ENCODE results near the gene KDELR3. TPM values are rescaled to one million over a fixed set of nuclear protein-coding genes. Genes with fewer than 3 reads are reported as not detected.

KDELR3 gene
- polyA plus RNA-seq, 1 experiment = 150 TPM

DNA sequence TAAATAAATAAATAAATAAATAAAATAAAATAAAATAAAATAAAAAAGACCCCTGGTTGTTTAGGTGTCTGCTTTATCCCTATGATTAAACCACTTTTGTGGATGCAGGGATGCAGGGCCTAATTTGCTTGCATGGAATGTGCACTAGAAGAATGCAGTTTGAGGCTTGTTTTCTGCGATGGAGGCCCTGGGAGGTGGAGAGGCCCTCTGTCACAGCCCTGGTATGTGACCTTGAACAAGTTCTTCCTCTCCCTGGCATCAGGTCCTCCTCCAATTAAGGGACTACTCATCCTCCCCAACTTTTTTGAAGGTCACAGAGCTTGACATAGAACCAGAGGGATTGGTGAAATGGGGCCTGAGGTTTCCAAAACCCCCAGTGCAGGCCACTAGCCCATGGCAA is 35.6 kb upstream of the KDELR3 start:
- TF ChIP-seq, protein P1, sequence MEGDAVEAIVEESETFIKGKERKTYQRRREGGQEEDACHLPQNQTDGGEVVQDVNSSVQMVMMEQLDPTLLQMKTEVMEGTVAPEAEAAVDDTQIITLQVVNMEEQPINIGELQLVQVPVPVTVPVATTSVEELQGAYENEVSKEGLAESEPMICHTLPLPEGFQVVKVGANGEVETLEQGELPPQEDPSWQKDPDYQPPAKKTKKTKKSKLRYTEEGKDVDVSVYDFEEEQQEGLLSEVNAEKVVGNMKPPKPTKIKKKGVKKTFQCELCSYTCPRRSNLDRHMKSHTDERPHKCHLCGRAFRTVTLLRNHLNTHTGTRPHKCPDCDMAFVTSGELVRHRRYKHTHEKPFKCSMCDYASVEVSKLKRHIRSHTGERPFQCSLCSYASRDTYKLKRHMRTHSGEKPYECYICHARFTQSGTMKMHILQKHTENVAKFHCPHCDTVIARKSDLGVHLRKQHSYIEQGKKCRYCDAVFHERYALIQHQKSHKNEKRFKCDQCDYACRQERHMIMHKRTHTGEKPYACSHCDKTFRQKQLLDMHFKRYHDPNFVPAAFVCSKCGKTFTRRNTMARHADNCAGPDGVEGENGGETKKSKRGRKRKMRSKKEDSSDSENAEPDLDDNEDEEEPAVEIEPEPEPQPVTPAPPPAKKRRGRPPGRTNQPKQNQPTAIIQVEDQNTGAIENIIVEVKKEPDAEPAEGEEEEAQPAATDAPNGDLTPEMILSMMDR (IDR thresholded peaks at IDR 0.05; ENCODE audit: insufficient read depth, low read depth, low read length) = no peak
- POLR2A ChIA-PET = interaction anchor here (0.6 to 0.7 kb wide), 2 partner anchors 31 to 78 kb away, joined by 3 to 4 read pairs; no protein-coding TSS in a partner anchor
- DNase-seq (ENCODE audit: low read depth) = no peak
- H3K36me3 ChIP-seq (ENCODE audit: control insufficient read depth, insufficient read depth, low read length) = no peaks in the 10 kb centered on the region
- CTCF ChIA-PET = no interaction called here
- H3K27me3 ChIP-seq (ENCODE audit: control insufficient read depth, insufficient read depth, low read length) = peaks cover 6% of the 10 kb centered on the region
- H3K4me3 ChIP-seq (ENCODE audit: low read depth, low read length) = no peak overlapping the region

DNA sequence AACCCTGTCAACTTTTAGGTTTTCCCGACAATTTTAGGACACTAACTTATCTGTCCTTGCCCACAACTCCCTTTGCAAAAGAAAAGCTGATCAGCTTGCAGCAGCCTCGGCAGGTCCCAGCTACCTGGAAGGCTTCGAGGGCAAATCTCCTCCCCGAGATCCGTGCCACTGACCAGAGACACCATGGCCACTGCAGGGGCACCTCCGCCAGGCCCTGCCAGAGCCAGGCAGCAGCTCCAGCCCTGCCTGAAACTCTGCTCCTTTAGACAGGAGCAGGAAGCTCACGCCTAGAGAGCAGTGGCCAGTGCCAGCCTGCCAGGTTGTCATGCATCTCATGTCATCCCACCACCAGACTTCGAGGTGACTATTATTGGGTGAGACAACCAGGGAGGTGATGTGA is 34.0 kb upstream of the KDELR3 start:
- Histone ChIP-seq H3K27me3 (ENCODE audit: control insufficient read depth, insufficient read depth, low read length) (peaks cover 6% of the 10 kb centered on the region), H3K4me3 (ENCODE audit: low read depth, low read length) (no peak overlapping the region), H3K36me3 (ENCODE audit: control insufficient read depth, insufficient read depth, low read length) (no peaks in the 10 kb centered on the region)
- DNase-seq (ENCODE audit: low read depth) = no peak
- CTCF ChIA-PET = no interaction called here
- TF ChIP-seq, protein P1 (IDR thresholded peaks at IDR 0.05; ENCODE audit: insufficient read depth, low read depth, low read length) = no peak
- POLR2A ChIA-PET = no interaction called here

DNA sequence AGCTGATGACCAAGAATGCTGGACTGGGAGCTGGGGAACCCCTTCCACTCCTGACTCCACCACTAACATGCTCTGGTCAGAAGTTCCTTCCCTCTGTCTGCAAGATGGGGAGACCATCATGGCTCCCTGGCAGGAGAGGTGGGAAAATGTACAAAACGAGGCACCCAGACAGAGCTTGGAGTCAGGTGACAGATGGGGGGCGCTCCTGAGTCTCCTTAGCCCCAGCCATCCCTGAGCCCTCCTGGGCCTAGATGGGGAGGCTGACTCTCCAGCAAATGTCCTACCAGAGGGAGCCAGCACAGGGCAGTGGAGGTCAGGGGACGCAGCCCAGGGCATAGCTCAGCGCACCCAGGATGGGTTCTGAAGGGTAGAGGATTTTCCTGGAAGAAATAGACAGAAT is 32.9 kb upstream of the KDELR3 start:
- DNase-seq (ENCODE audit: low read depth) = no peak
- peaks cover 3% of the 10 kb centered on the region; the same call in 1 of the 2 replicates for H3K27me3 ChIP-seq (ENCODE audit: control insufficient read depth, insufficient read depth, low read length)
- ChIA-PET POLR2A (no interaction called here), CTCF (interaction anchor here (1.1 kb wide), 1 partner anchor 11 kb away, joined by 3 read pairs; no protein-coding TSS in a partner anchor)
- TF ChIP-seq, protein P1 (IDR thresholded peaks at IDR 0.05; ENCODE audit: insufficient read depth, low read depth, low read length) = no peak
- H3K4me3 ChIP-seq (ENCODE audit: low read depth, low read length) = no peak overlapping the region
- H3K36me3 ChIP-seq (ENCODE audit: control insufficient read depth, insufficient read depth, low read length) = no peaks in the 10 kb centered on the region

DNA sequence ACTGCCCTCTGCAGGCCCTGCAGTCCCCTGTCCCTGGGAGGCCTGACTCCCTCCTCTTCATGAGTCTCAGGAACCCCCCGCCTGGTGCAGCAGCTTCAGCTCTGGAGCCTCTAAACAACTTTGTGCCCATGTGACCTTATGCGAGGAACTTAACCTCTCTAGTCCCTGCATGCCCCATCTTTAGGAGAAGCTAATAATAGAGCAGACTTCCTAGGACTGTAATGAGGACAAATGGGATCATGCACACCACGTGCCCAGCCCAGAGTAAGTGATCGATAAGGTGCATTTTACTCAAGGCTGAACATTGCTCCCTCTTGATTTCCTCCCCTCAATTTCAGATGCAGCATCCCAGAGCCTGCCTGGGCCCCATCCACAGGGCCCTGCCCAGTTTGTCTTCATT is 31.9 kb upstream of the KDELR3 start:
- ChIA-PET CTCF (interaction anchor here (1.1 kb wide), 1 partner anchor 10 kb away, joined by 3 read pairs; no protein-coding TSS in a partner anchor), POLR2A (no interaction called here)
- TF ChIP-seq, protein P1 (IDR thresholded peaks at IDR 0.05; ENCODE audit: insufficient read depth, low read depth, low read length) = no peak
- no peak for DNase-seq (ENCODE audit: low read depth)
- Histone ChIP-seq H3K27me3 (ENCODE audit: control insufficient read depth, insufficient read depth, low read length) (peaks cover 3% of the 10 kb centered on the region; the same call in 1 of the 2 replicates), H3K36me3 (ENCODE audit: control insufficient read depth, insufficient read depth, low read length) (no peaks in the 10 kb centered on the region), H3K4me3 (ENCODE audit: low read depth, low read length) (no peak overlapping the region)

DNA sequence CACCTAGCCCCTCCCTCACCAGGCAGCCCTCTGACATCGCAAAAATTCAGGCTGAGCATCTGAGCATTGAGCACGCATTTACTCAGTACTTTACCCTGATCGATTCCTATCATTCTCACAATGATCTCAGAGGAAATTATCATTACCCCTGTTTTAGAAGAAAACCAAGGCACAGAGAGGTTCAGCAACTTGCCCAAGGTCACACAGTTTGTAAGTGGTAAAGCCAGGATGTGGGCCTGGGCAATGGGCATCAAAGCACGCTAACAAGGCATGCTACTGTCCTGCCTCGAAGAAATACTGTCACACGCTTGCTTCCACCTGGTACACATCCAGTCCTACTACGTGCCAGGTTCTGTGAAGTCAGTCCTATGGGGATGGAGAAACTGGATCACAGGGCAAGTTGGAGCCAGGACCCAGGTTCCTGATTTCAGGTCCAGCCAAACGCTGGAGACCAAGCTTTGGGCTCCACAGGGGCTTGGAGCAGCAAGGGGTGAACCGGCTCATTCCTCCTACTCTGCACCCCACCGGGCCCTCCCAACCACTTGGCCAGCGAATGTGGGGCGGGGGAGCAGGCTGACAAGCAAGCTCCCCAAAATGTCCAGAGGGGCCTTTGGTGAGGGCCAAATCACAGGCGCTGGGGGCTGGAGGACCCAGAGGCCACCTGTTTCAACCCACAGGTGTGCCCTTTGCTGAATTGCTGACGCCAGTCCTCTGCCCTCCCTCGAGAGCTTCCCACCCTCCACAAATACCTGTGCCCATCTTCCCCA is 31.1 kb upstream of the KDELR3 start:
- Histone ChIP-seq H3K27me3 (ENCODE audit: control insufficient read depth, insufficient read depth, low read length) (peaks cover 3% of the 10 kb centered on the region), H3K4me3 (ENCODE audit: low read depth, low read length) (no peak overlapping the region), H3K36me3 (ENCODE audit: control insufficient read depth, insufficient read depth, low read length) (no peaks in the 10 kb centered on the region)
- ChIA-PET POLR2A (no interaction called here), CTCF (interaction anchor here (1.1 kb wide), 1 partner anchor 9 kb away, joined by 3 read pairs; no protein-coding TSS in a partner anchor)
- no peak for DNase-seq (ENCODE audit: low read depth)
- TF ChIP-seq, protein P1 (IDR thresholded peaks at IDR 0.05; ENCODE audit: insufficient read depth, low read depth, low read length) = no peak

Measured in BJ (cell line).